Loucy (cell line): ENCODE measurements around the gene PRKAR2B.

Experiments used
- H2AFZ ChIP-seq: fragments of 200-600 bp; sonication (generic); 2 replicates; pipeline ENCODE4 v1.6.0; 2016; ENCODE audit warnings: antibody characterized with exemption, mild to moderate bottlenecking, low read length, moderate library complexity
- H3F3A ChIP-seq: fragments of 200-600 bp; 2 replicates; pipeline ENCODE4 v1.6.0; 2016; ENCODE audit warnings: antibody characterized with exemption, low read depth, mild to moderate bottlenecking
- H3K27me3 ChIP-seq: fragments of 200-600 bp; sonication (generic); 2 replicates; pipeline ENCODE4 v1.6.1; 2014; ENCODE audit warnings: low read length, mild to moderate bottlenecking; ENCODE audit not compliant: insufficient read depth, poor library complexity, severe bottlenecking
- H3K36me3 ChIP-seq: fragments of 200-600 bp; sonication (generic); 2 replicates; pipeline ENCODE4 v1.6.1; 2016; ENCODE audit warnings: low read length; ENCODE audit not compliant: insufficient read depth
- H3K4me1 ChIP-seq: fragments of 200-600 bp; sonication (generic); 2 replicates; pipeline ENCODE4 v1.5.1; 2014; ENCODE audit warnings: low read length, mild to moderate bottlenecking; ENCODE audit not compliant: insufficient read depth, poor library complexity, severe bottlenecking
- H3K4me2 ChIP-seq: fragments of 200-600 bp; sonication (generic); 2 replicates; pipeline ENCODE4 v1.6.0; 2014; ENCODE audit warnings: antibody characterized with exemption, low read length, low read depth, mild to moderate bottlenecking; ENCODE audit not compliant: poor library complexity, severe bottlenecking
- H3K4me3 ChIP-seq: fragments of 200-600 bp; sonication (generic); 2 replicates; pipeline ENCODE4 v1.5.1; 2014; ENCODE audit warnings: low read length, mild to moderate bottlenecking, mixed read lengths; ENCODE audit not compliant: poor library complexity, severe bottlenecking
- H3K79me2 ChIP-seq: fragments of 200-600 bp; sonication (generic); 2 replicates; pipeline ENCODE4 v1.6.1; 2014; ENCODE audit warnings: low read length; ENCODE audit not compliant: insufficient read depth
- H3K9ac ChIP-seq: fragments of 200-600 bp; sonication (generic); 2 replicates; pipeline ENCODE4 v1.6.0; 2014; ENCODE audit warnings: mild to moderate bottlenecking, low read depth, low read length, moderate library complexity; ENCODE audit not compliant: poor library complexity, severe bottlenecking
- H3K9me2 ChIP-seq: fragments of 200-600 bp; sonication (generic); replicated peaks from 2 replicates; pipeline ENCODE4 v1.6.1; 2016; ENCODE audit warnings: low read depth, low read length, mixed read lengths
- H3K9me3 ChIP-seq: fragments of 200-600 bp; sonication (generic); 2 replicates; pipeline ENCODE4 v1.6.1; 2014; ENCODE audit warnings: mild to moderate bottlenecking, antibody characterized with exemption, low read length, low read depth; ENCODE audit not compliant: insufficient read depth
- H4K20me1 ChIP-seq: fragments of 200-600 bp; sonication (generic); 2 replicates; pipeline ENCODE4 v1.6.0; 2014; ENCODE audit warnings: antibody characterized with exemption, low read length, mild to moderate bottlenecking; ENCODE audit not compliant: insufficient read depth, poor library complexity, severe bottlenecking
- EZH2phosphoT487 ChIP-seq: fragments of 200-600 bp; IDR thresholded peaks from 2 replicates; pipeline ENCODE4 v1.6.1; 2018; ENCODE audit warnings: antibody characterized with exemption, mild to moderate bottlenecking, moderate library complexity, borderline replicate concordance
- TF ChIP-seq, protein P1 (sequence below): fragments of 200-600 bp; sonication (generic); conservative IDR thresholded peaks from 2 replicates; pipeline ENCODE4 v1.5.1; 2014; ENCODE audit warnings: mild to moderate bottlenecking, antibody characterized with exemption, low read length

PRKAR2B gene

DNA sequence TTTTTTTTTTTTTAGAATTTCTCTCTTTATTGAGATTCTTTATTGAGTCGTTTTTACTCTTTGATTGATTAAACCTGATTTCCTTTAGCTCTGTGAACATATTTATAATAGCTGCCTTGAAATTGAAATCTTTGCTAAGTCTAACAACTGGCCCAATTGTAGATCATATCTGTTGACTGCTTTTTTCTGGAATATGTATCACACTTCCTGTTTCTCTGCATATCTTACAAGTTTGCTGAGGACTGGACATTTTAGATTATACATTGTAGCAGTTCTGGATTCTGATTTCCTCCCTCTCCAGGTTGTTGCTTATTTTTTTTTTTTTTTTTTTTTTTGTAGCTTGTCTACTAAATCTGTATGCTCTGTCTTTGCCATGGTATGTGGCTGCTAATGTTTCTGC, 56.3 kb downstream of the PRKAR2B start:
- TF ChIP-seq, protein P1, sequence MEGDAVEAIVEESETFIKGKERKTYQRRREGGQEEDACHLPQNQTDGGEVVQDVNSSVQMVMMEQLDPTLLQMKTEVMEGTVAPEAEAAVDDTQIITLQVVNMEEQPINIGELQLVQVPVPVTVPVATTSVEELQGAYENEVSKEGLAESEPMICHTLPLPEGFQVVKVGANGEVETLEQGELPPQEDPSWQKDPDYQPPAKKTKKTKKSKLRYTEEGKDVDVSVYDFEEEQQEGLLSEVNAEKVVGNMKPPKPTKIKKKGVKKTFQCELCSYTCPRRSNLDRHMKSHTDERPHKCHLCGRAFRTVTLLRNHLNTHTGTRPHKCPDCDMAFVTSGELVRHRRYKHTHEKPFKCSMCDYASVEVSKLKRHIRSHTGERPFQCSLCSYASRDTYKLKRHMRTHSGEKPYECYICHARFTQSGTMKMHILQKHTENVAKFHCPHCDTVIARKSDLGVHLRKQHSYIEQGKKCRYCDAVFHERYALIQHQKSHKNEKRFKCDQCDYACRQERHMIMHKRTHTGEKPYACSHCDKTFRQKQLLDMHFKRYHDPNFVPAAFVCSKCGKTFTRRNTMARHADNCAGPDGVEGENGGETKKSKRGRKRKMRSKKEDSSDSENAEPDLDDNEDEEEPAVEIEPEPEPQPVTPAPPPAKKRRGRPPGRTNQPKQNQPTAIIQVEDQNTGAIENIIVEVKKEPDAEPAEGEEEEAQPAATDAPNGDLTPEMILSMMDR = no peak
- TF ChIP-seq EZH2phosphoT487 = no peak
- H3F3A ChIP-seq = no peaks in the 10 kb centered on the region; the same call in 1 of the 2 replicates
- no peak overlapping the region for H3K9ac ChIP-seq
- H3K9me3 ChIP-seq = no peaks in the 10 kb centered on the region; the same call in 1 of the 2 replicates
- H3K4me3 ChIP-seq = no peak overlapping the region
- H3K36me3 ChIP-seq = no peaks in the 10 kb centered on the region
- no peaks in the 10 kb centered on the region for H4K20me1 ChIP-seq
- no peaks in the 10 kb centered on the region for H3K79me2 ChIP-seq
- no peak overlapping the region for H3K4me2 ChIP-seq
- no peak overlapping the region for H2AFZ ChIP-seq
- peaks cover 10% of the 10 kb centered on the region for H3K4me1 ChIP-seq
- no peaks in the 10 kb centered on the region for H3K27me3 ChIP-seq
- H3K9me2 ChIP-seq = no peaks in the 10 kb centered on the region

DNA sequence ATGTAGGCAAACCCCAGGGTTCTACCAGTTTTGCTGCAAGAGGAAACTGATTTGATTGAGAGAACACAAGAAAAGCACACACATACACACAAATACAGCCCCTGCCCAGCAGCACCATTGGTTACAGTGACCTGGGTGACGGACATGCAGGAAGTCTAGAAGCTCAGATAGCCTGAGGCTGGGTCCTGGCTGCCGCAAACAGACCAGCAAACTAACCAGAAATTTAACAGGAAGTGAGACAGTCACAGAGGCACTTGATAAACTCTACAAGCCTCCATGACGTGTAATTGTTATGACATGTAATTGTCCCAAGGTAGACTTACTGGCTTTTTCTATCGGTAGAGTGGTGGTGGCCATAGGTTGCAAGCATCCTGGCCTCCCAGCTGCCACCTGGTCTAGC, 58.9 kb downstream of the PRKAR2B start:
- TF ChIP-seq, protein P1 = no peak
- TF ChIP-seq EZH2phosphoT487 = no peak
- Histone ChIP-seq H3K9ac (no peak overlapping the region), H3F3A (no peaks in the 10 kb centered on the region; the same call in 1 of the 2 replicates), H2AFZ (peak overlapping the region; percentile 78), H3K9me2 (no peaks in the 10 kb centered on the region), H3K36me3 (no peaks in the 10 kb centered on the region), H3K27me3 (no peaks in the 10 kb centered on the region), H3K4me1 (peaks cover 10% of the 10 kb centered on the region), H4K20me1 (no peaks in the 10 kb centered on the region), H3K9me3 (no peaks in the 10 kb centered on the region; the same call in 1 of the 2 replicates), H3K4me2 (peak overlapping the region; percentile 53), H3K79me2 (no peaks in the 10 kb centered on the region), H3K4me3 (peak overlapping the region; percentile 30)

DNA sequence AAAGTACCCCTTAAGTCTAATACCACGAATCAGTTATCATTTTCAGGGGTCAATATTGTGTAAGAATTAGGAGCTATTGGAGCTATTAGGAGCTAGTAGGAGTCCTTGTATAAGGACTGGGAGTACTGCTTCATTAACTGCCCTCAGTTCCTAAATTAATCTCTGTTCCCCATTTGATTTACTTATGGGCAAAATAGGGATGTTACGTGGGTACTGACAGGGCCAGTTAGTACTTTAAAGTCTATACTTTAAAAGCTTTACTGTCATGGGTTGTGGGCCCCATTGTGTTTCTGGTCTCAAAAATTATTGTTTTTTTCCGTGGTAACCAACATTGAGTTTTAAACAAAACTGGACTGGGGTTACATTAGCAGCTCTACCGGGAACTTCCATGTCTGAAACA, 60.3 kb downstream of the PRKAR2B start:
- no peaks in the 10 kb centered on the region; the same call in 1 of the 2 replicates for H3F3A ChIP-seq
- no peaks in the 10 kb centered on the region for H3K9me2 ChIP-seq
- H3K4me1 ChIP-seq = peaks cover 10% of the 10 kb centered on the region
- no peaks in the 10 kb centered on the region for H3K27me3 ChIP-seq
- no peaks in the 10 kb centered on the region for H3K36me3 ChIP-seq
- H3K9me3 ChIP-seq = no peaks in the 10 kb centered on the region
- H4K20me1 ChIP-seq = no peaks in the 10 kb centered on the region
- no peak overlapping the region for H3K4me2 ChIP-seq
- no peaks in the 10 kb centered on the region for H3K79me2 ChIP-seq
- no peak overlapping the region for H3K4me3 ChIP-seq
- H3K9ac ChIP-seq = no peak overlapping the region
- H2AFZ ChIP-seq = no peak overlapping the region
- TF ChIP-seq, protein P1 = no peak
- TF ChIP-seq EZH2phosphoT487 = no peak
